Gastrocnemius medialis (tissue), 4 donors: ENCODE results near the gene ACVR1B. TPM values are rescaled to one million over a fixed set of nuclear protein-coding genes. Genes with fewer than 3 reads are reported as not detected.

Experiments used
- ATAC-seq, 2 donors: fragments of 150-250 bp; one replicate each; pipeline ENCODE4 v1.9.1; 2016
- DNase-seq, 2 donors: peaks; one replicate each; pipeline ENCODE4 v3.0.0-alpha.2; 2019
- H3K27ac ChIP-seq, 4 donors: fragments of 200-600 bp; sonication (generic); 1 replicate in 1 of 4; 2 replicates in 3 of 4; pipeline ENCODE4 v1.5.1; 2016 to 2018; ENCODE audit warnings: mild to moderate bottlenecking in 2 of 4, moderate library complexity in 1 of 4
- H3K27me3 ChIP-seq, 3 donors: fragments of 200-600 bp; sonication (generic) in 2 of 3; 1 replicate in 1 of 3; 2 replicates in 2 of 3; pipeline versions ENCODE4 v1.5.1 to v1.6.0; 2016 to 2019; ENCODE audit warnings: mild to moderate bottlenecking in 1 of 3, moderate library complexity in 1 of 3
- H3K36me3 ChIP-seq, 2 donors: fragments of 200-600 bp; sonication (generic) in 1 of 2; one replicate each; pipeline ENCODE4 v1.5.1; 2017 to 2018
- H3K4me1 ChIP-seq, 2 donors: fragments of 200-600 bp; sonication (generic) in 1 of 2; one replicate each; pipeline ENCODE4 v1.5.1; 2016 to 2017; ENCODE audit warnings: mild to moderate bottlenecking in 2 of 2
- H3K4me3 ChIP-seq, 4 donors: fragments of 200-600 bp; sonication (generic) in 3 of 4; 1 replicate in 1 of 4; 2 replicates in 3 of 4; pipeline ENCODE4 v1.5.1; 2016 to 2019; ENCODE audit warnings: mild to moderate bottlenecking in 2 of 4
- H3K9me3 ChIP-seq, 3 donors: fragments of 200-600 bp; sonication (generic) in 2 of 3; 1 replicate in 1 of 3; 2 replicates in 2 of 3; pipeline ENCODE4 v1.5.1; 2016 to 2019
- CTCF ChIP-seq, 5 experiments: fragments of 450-650 bp in 3 of 5; fragments of 200-600 bp in 2 of 5; sonication (generic) in 2 of 5; IDR thresholded peaks in 4 of 5; conservative IDR thresholded peaks in 1 of 5; 1 replicate in 4 of 5; 2 replicates in 1 of 5; pipeline ENCODE4 v1.5.1; 2016 to 2019; ENCODE audit warnings: antibody characterized with exemption in 5 of 5, mild to moderate bottlenecking in 3 of 5, moderate library complexity in 3 of 5
- POLR2A ChIP-seq, 2 donors: fragments of 450-650 bp; IDR thresholded peaks; one replicate each; pipeline ENCODE4 v1.6.1; 2017; ENCODE audit warnings: antibody characterized with exemption in 2 of 2, mild to moderate bottlenecking in 2 of 2, moderate library complexity in 2 of 2
- in situ Hi-C, 4 donors: fragments of 200-750 bp; cut with MboI; loops; one replicate each; pipeline versions ENCODE4 v1.15.0 to v1.8.0; 2017; ENCODE audit warnings: low sequenced_read_pairs in 4 of 4
- intact Hi-C: fragments of 100-400 bp; cut with DNase I; formaldehyde crosslinking; loops from one replicate; pipeline ENCODE4 v1.15.1; 2023; ENCODE audit warnings: low total_unique reads
- total RNA-seq, 4 donors: library from RNA; depleted of rRNA; stranded (reverse); fragments of >200 nt; gene quantifications; one replicate each; pipeline versions ENCODE4 v1.1.0 to v1.2.3, GENCODE V29; 2016

Gene ACVR1B
- total RNA-seq, 4 donors from 2014 or later = 8.7 to 15.9 (median 10.1) TPM

DNA sequence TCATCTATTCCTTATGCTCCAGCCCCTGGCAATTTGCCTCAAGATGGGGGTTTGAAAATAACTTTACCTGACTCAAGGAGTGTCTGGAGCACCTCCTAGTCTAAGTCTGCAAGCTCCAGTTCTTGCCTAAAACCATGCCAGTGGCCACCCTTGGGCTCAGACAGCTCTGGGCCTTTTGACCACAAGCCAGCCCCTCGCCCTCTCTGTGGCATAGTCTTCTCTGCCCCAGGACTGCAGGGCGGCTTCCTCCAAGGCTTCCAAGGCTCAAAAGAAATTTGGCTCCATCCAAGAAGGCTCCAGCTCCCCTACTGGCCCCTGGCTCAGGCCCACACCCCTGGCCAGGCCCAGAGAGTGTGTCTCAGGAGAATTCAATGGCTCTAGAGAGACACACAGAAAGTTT lies 29.4 kb upstream of the ACVR1B start:
- H3K27me3 ChIP-seq = no peaks in the 10 kb centered on the region
- no peaks in the 10 kb centered on the region for H3K36me3 ChIP-seq
- no peaks in the 10 kb centered on the region for H3K9me3 ChIP-seq
- ATAC-seq (no peak), DNase-seq (no peak)
- no peak overlapping the region for H3K4me3 ChIP-seq
- H3K27ac ChIP-seq = peak overlapping the region; percentile 61 to 76 (median 67)
- H3K4me1 ChIP-seq = peaks cover 40 to 59% of the 10 kb centered on the region in 2 donors
- in situ Hi-C loops (loop anchor here in 1 of 4 donors (10.0 kb wide), 1 partner anchor 53 kb away; no protein-coding TSS in a partner anchor), intact Hi-C loops (loop anchor here (2.0 kb wide), 1 partner anchor 27 kb away; no protein-coding TSS in a partner anchor)
- no peak for TF ChIP-seq POLR2A (IDR thresholded peaks at IDR 0.05)
- no peak for TF ChIP-seq CTCF (IDR thresholded peaks at IDR 0.05 in 4 of 5, conservative IDR thresholded peaks at IDR 0.05 in 1 of 5)

DNA sequence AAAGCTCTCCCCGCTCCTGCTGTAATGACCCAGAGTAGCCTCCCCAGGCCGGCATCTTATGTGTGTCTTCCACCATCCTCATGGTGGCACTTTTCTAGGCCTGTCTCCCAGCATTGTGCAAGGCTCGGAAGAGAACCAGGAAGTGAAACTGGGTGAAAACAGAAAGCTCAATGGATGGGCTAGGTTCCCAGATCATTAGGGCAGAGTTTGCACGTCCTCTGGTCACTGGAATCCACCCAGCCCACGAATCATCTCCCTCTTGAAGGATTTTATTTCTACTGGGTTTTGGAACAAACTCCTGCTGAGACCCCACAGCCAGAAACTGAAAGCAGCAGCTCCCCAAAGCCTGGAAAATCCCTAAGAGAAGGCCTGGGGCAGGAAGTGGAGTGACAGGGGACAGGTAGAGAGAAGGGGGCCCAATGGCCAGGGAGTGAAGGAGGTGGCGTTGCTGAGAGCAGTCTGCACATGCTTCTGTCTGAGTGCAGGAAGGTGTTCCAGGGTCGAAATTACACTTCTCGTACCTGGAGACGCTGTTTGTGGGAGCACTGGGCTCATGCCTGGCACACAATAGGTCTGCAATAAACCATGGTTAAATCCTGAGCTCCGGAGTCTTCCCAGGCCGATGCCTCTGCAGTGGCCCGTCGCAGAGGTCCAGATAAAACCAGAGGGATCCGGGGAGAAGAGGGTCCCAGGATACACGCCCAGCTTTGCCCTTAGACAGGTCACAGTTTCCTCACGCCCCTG lies 28.6 kb upstream of the ACVR1B start:
- Histone ChIP-seq H3K4me1 (peaks cover 36 to 56% of the 10 kb centered on the region in 2 donors), H3K4me3 (peak overlapping the region; percentile 5 to 32 (median 18)), H3K27ac (peak overlapping the region; percentile 61 to 76 (median 67)), H3K9me3 (no peaks in the 10 kb centered on the region), H3K36me3 (no peaks in the 10 kb centered on the region), H3K27me3 (no peaks in the 10 kb centered on the region)
- ATAC-seq = peak; percentile 55 to 63
- in situ Hi-C loops (loop anchor here in 1 of 4 donors (10.0 kb wide), 1 partner anchor 52 kb away; no protein-coding TSS in a partner anchor), intact Hi-C loops (loop anchor here (2.0 kb wide), 1 partner anchor 28 kb away; no protein-coding TSS in a partner anchor)
- DNase-seq = peak; percentile 41 to 65
- TF ChIP-seq CTCF (IDR thresholded peaks at IDR 0.05 in 4 of 5, conservative IDR thresholded peaks at IDR 0.05 in 1 of 5) = no peak

GRCh38 chr12:51923506-51924365 lies 27.8 kb upstream of the ACVR1B start:
- Histone ChIP-seq H3K27me3 (no peaks in the 10 kb centered on the region), H3K4me1 (peaks cover 30 to 48% of the 10 kb centered on the region in 2 donors), H3K36me3 (no peaks in the 10 kb centered on the region), H3K4me3 (peak overlapping the region in 3 of 4 donors; percentile 5 to 32 (median 15)), H3K9me3 (no peaks in the 10 kb centered on the region), H3K27ac (peak overlapping the region; percentile 61 to 76 (median 67))
- intact Hi-C loops = loop anchor here (2.0 kb wide), 2 partner anchors 29 to 57 kb away; no protein-coding TSS in a partner anchor
- ATAC-seq (peak; percentile 46 to 49), DNase-seq (peak; percentile 21 to 53)
- in situ Hi-C loops = loop anchor here in 1 of 4 donors (10.0 kb wide), 1 partner anchor 51 kb away; no protein-coding TSS in a partner anchor
- TF ChIP-seq POLR2A (IDR thresholded peaks at IDR 0.05) (no peak), CTCF (IDR thresholded peaks at IDR 0.05 in 4 of 5, conservative IDR thresholded peaks at IDR 0.05 in 1 of 5) (peak; percentile 62 to 94 (median 82))

DNA sequence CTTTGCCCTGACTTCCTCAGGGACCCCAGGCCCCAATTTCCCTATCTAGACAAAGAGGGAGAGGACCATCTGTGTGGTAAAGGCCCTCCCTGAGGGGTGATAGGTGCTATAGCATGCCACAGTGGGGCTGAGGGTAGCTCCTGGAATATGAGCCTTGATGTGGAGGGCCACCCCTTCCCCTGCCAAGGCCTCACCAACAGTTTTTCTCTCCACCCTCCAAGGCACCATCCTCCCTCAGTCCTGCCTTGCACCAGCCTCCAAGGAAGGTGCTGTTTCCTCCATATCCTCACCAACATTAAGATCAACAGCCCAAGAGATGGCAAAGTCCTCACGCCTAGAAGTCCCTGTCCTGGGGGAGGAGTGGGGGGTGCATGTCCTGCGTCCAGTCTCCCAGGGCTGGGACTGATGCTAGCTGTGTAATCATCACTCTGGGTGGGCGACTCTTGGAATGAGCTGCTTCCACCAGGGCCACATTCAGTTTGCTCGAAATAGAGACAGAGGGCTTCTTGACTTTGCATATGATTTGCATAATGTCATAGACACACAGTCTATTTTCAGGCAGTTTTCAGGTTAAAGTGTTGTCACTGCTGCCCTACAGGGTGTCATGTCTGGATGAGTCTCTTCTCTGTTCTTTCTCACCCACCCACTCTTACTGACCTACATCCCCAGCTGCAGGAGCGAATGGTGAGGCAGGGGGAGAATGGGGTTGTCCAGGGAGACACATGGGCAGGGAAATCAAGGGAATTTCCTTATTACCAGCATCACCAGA lies 26.8 kb upstream of the ACVR1B start:
- no peaks in the 10 kb centered on the region for H3K27me3 ChIP-seq
- H3K4me1 ChIP-seq = peaks cover 29 to 48% of the 10 kb centered on the region in 2 donors
- intact Hi-C loops = loop anchor here (2.0 kb wide), 1 partner anchor 56 kb away; no protein-coding TSS in a partner anchor
- no peak overlapping the region for H3K4me3 ChIP-seq
- no peaks in the 10 kb centered on the region for H3K9me3 ChIP-seq
- in situ Hi-C loops = loop anchor here in 1 of 4 donors (10.0 kb wide), 1 partner anchor 50 kb away; no protein-coding TSS in a partner anchor
- no peak for ATAC-seq
- no peak for DNase-seq
- H3K36me3 ChIP-seq = no peaks in the 10 kb centered on the region
- TF ChIP-seq CTCF (IDR thresholded peaks at IDR 0.05 in 4 of 5, conservative IDR thresholded peaks at IDR 0.05 in 1 of 5) (no peak), POLR2A (IDR thresholded peaks at IDR 0.05) (no peak)
- H3K27ac ChIP-seq = peak overlapping the region in 3 of 4 donors; percentile 58 to 76 (median 58)
